HPDE6-E6E7 (cell line): Measurements from ENCODE around the gene PLVAP.
A peak's percentile ranks its signal among the peaks of the same experiment; 100 is the strongest.

ENCODE experiments used
- DNase-seq: peaks from one replicate; pipeline ENCODE4 v3.0.0; 2011; ENCODE audit warnings: missing footprints; ENCODE audit errors: extremely low spot score

PLVAP gene

DNA sequence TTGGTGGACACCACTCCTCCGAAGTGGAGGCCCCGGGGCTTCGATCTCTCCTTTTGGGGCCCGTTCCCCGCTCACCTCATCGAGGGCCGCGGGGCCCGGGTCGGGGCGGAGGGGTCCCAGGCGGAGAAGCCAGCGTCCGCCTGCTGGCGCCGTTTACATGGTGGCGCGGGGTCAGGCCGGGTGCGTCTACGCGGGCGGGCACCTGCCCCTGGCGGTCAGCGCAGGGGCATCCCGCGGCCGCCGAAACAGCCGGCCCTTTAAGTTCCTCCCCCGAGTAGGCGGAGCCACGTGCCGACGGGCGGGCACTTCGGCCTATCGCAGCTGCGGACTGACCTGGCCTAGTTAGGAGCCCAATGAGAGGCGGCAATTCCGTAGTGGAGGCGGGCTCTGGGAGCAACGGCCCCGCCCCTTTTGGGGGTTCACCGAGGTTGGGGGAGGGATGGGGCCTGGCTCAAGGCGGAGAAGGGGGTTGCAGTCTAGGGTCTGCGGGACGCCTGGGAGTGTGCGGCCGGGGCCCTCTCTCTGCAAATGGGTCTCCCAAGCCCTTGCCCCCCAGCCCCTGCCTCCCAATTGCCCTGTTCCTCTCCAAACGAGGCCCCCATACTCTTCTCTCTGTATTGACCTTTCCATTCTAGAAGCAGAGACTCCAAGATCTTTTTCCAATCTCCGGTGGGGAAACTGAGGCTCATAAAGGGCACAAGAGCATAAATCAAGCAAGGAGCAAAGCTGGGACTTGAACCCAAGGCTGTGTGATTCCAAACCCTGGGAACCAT is 73.8 kb downstream of the PLVAP start, which contains the start of gene ABHD8:
TSS of gene ABHD8 (minus strand) at position 259 of the 773 bp plus-strand sequence. CDS start 1,809 bp downstream, outside the sequence.
- DNase-seq: peak; percentile 89

GRCh38 chr19:17302391-17303166 is 74.6 kb downstream of the PLVAP start:
- no peak for DNase-seq
